Urothelium cell line (cell line): ENCODE data around the gene HSPA2.
"Not testable (repeated sequence)": the region's sequence is repeated elsewhere in the genome, so short reads cannot be mapped to it uniquely, and the experiment has no call there.

Experiments used
- DNase-seq: peaks from one replicate; pipeline ENCODE4 v3.0.0; 2011; ENCODE audit warnings: low spot score, mixed read lengths
- FAIRE-seq: peaks from 2 replicates; lab custom pipeline; 2011; peaks lifted over from hg19 to GRCh38; lab: Jason Lieb, UNC

The HSPA2 gene

GRCh38 chr14:64513271-64513670 is 27.3 kb upstream of the HSPA2 start:
- FAIRE-seq (no peak), DNase-seq (no peak)

GRCh38 chr14:64515053-64515452 is 25.5 kb upstream of the HSPA2 start:
- DNase-seq (no peak), FAIRE-seq (no peak)

GRCh38 chr14:64516969-64517368 is 23.6 kb upstream of the HSPA2 start:
- FAIRE-seq (peak; percentile 66), DNase-seq (no peak)

GRCh38 chr14:64517667-64518066 is 22.9 kb upstream of the HSPA2 start:
- DNase-seq, FAIRE-seq: not testable (repeated sequence)

GRCh38 chr14:64518229-64518628 is 22.3 kb upstream of the HSPA2 start:
- peak; percentile 52 for FAIRE-seq
- no peak for DNase-seq

- DNase-seq (no peak), FAIRE-seq (no peak)
These were observed 19.8 kb upstream of the HSPA2 start for GRCh38 chr14:64520699-64521098.

- DNase-seq (no peak), FAIRE-seq (peak; percentile 77)
These were observed 17.8 kb upstream of the HSPA2 start for GRCh38 chr14:64522591-64523355.

GRCh38 chr14:64525354-64525753 is 15.2 kb upstream of the HSPA2 start:
- FAIRE-seq (no peak), DNase-seq (no peak)

- FAIRE-seq: no peak
- DNase-seq: no peak
These were observed 9.0 kb upstream of the HSPA2 start for GRCh38 chr14:64531567-64531966.

- DNase-seq: no peak
- FAIRE-seq: no peak
These were observed 3.9 kb upstream of the HSPA2 start for GRCh38 chr14:64536488-64537245.

- no peak for DNase-seq
- FAIRE-seq: peak; percentile 69
These were observed 875 bp downstream of the HSPA2 start for GRCh38 chr14:64541261-64541971.

GRCh38 chr14:64541972-64542835 is 1.7 kb downstream of the HSPA2 start:
- peak; percentile 67 for FAIRE-seq
- no peak for DNase-seq

- DNase-seq: no peak
- no peak for FAIRE-seq
These were observed 2.3 kb downstream of the HSPA2 start for GRCh38 chr14:64542836-64543201.

- FAIRE-seq: no peak
- no peak for DNase-seq
These were observed 4.2 kb downstream of the HSPA2 start for GRCh38 chr14:64544607-64545312.

- FAIRE-seq: no peak
- DNase-seq: no peak
These were observed 8.5 kb downstream of the HSPA2 start for GRCh38 chr14:64549016-64549415.

- DNase-seq (no peak), FAIRE-seq (no peak)
These were observed 9.5 kb downstream of the HSPA2 start, which contains the start of gene PPP1R36 for GRCh38 chr14:64549791-64550620. Gene PPP1R36, plus strand, starts transcription at chr14:64549961. Its CDS starts 37 bp downstream, at chr14:64549998.

- peak; percentile 50 for FAIRE-seq
- no peak for DNase-seq
These were observed 10.2 kb downstream of the HSPA2 start for GRCh38 chr14:64550621-64551333.

- FAIRE-seq: peak; percentile 74
- DNase-seq: no peak
These were observed 14.0 kb downstream of the HSPA2 start for GRCh38 chr14:64554556-64554955.
